HUDEP-2 (cell line): Measurements from ENCODE around the gene SPINDOC.

Source experiments
- DNase-seq, 76 experiments: peaks; one replicate each; lab custom pipeline; 2025; ENCODE audit not compliant: unreplicated experiment in 76 of 76; lab: John Stamatoyannopoulos, UW

Gene SPINDOC

GRCh38 chr11:63876616-63877015 is 63.4 kb downstream of the SPINDOC start:
- no peak for DNase-seq
